GM12874 (cell line): ENCODE measurements around the gene PDZRN3.

Experiments used
- CTCF ChIP-seq: IDR thresholded peaks from 2 replicates; pipeline ENCODE4 v1.5.1; 2011; ENCODE audit warnings: low read depth, mild to moderate bottlenecking, control low read depth, low read length, moderate library complexity; ENCODE audit not compliant: insufficient read depth

Gene PDZRN3

GRCh38 chr3:73663495-73663894 lies 38.8 kb upstream of the PDZRN3 start:
- no peak for TF ChIP-seq CTCF

GRCh38 chr3:73661265-73661664 lies 36.5 kb upstream of the PDZRN3 start:
- TF ChIP-seq CTCF: no peak

- no peak for TF ChIP-seq CTCF
These were observed 33.5 kb upstream of the PDZRN3 start for GRCh38 chr3:73658227-73658626.

GRCh38 chr3:73657186-73657585 lies 32.4 kb upstream of the PDZRN3 start:
- no peak for TF ChIP-seq CTCF

- no peak for TF ChIP-seq CTCF
These were observed 31.6 kb upstream of the PDZRN3 start for GRCh38 chr3:73656241-73656890.

- TF ChIP-seq CTCF: no peak
These were observed 30.5 kb upstream of the PDZRN3 start for GRCh38 chr3:73655197-73655596.

GRCh38 chr3:73653877-73654276 lies 29.1 kb upstream of the PDZRN3 start:
- no peak for TF ChIP-seq CTCF

- no peak for TF ChIP-seq CTCF
These were observed 28.6 kb upstream of the PDZRN3 start for GRCh38 chr3:73653351-73653750.
